PC-9 (cell line): ENCODE results near the gene NHLRC1. TPM values are rescaled to one million over a fixed set of nuclear protein-coding genes. Genes with fewer than 3 reads are reported as not detected.

Experiments
- BruUV-seq: library from RNA; stranded (reverse); fragments of 400-500 nt; replicated peaks from 2 replicates; lab custom pipeline; 2021; lab: Mats Ljungman, UMichigan
- CTCF ChIA-PET: fragments of 300-600 bp; sonication (Branson Sonifier 250); formaldehyde crosslinking; loops from one replicate; lab custom pipeline; 2022; ENCODE audit warnings: antibody characterized with exemption; lab: Charles Lee
- POLR2A ChIA-PET: fragments of 300-600 bp; sonication (Branson Sonifier 250); formaldehyde crosslinking; loops from one replicate; lab custom pipeline; 2022; ENCODE audit warnings: antibody characterized with exemption; ENCODE audit not compliant: unreplicated experiment; lab: Charles Lee
- DNase-seq, 2 experiments: peaks; one replicate each; pipeline versions ENCODE4 v3.0.0 to v3.0.0-alpha.2; 2015 to 2022; ENCODE audit warnings: mixed read lengths in 1 of 2
- H2AFZ ChIP-seq: fragments of 200-600 bp; sonication (generic); 2 replicates; pipeline ENCODE4 v1.8.1; 2017; ENCODE audit warnings: antibody characterized with exemption
- H3F3A ChIP-seq: fragments of 200-600 bp; sonication (generic); 2 replicates; pipeline ENCODE4 v1.8.1; 2017; ENCODE audit warnings: antibody characterized with exemption, mild to moderate bottlenecking, low read depth; ENCODE audit not compliant: insufficient read depth
- H3K27ac ChIP-seq: fragments of 200-600 bp; sonication (generic); 2 replicates; pipeline ENCODE4 v1.6.1; 2016; ENCODE audit warnings: mixed run types
- H3K27me3 ChIP-seq: fragments of 200-600 bp; sonication (generic); 2 replicates; pipeline ENCODE4 v1.6.1; 2016; ENCODE audit warnings: low read depth, mixed run types; ENCODE audit not compliant: insufficient read depth
- H3K36me3 ChIP-seq: fragments of 200-600 bp; sonication (generic); 2 replicates; pipeline ENCODE4 v1.6.1; 2016; ENCODE audit warnings: low read depth, mixed run types
- H3K4me1 ChIP-seq: fragments of 200-600 bp; sonication (generic); replicated peaks from 2 replicates; pipeline ENCODE4 v1.6.1; 2016; ENCODE audit warnings: mixed run types; ENCODE audit not compliant: insufficient read depth
- H3K4me2 ChIP-seq: fragments of 200-600 bp; sonication (generic); 2 replicates; pipeline ENCODE4 v1.6.1; 2017; ENCODE audit warnings: mixed run types
- H3K4me3 ChIP-seq: fragments of 200-600 bp; sonication (generic); 2 replicates; pipeline ENCODE4 v1.6.1; 2016; ENCODE audit warnings: mixed run types
- H3K79me2 ChIP-seq: fragments of 200-600 bp; sonication (generic); 2 replicates; pipeline ENCODE4 v1.6.1; 2017; ENCODE audit warnings: low read depth, mixed run types
- H3K9me2 ChIP-seq: fragments of 200-600 bp; sonication (generic); 2 replicates; pipeline ENCODE4 v1.8.1; 2017; ENCODE audit warnings: mild to moderate bottlenecking; ENCODE audit not compliant: insufficient read depth
- H3K9me3 ChIP-seq: fragments of 200-600 bp; sonication (generic); 2 replicates; pipeline ENCODE4 v1.8.1; 2016; ENCODE audit warnings: low read depth; ENCODE audit not compliant: insufficient read depth
- H4K20me1 ChIP-seq: fragments of 200-600 bp; sonication (generic); 2 replicates; pipeline ENCODE4 v1.8.1; 2017; ENCODE audit not compliant: insufficient read depth
- EZH2 ChIP-seq: fragments of 200-600 bp; sonication (generic); IDR thresholded peaks from 2 replicates; pipeline ENCODE4 v1.8.0; 2017; ENCODE audit warnings: antibody characterized with exemption, low read depth
- intact Hi-C: fragments of 100-400 bp; cut with micrococcal nuclease; formaldehyde crosslinking; loops from one replicate; pipeline ENCODE4 v1.10.0; 2022; ENCODE audit not compliant: unreplicated experiment
- total RNA-seq: library from RNA; stranded (reverse); gene quantifications from 2 replicates; pipeline ENCODE4 v1.2.3, GENCODE V29; 2021
- TF ChIP-seq, protein P1 (sequence below): fragments of 200-600 bp; sonication (generic); conservative IDR thresholded peaks from 2 replicates; pipeline ENCODE4 v1.6.1; 2017; ENCODE audit warnings: mixed run types, antibody characterized with exemption, mild to moderate bottlenecking, moderate library complexity

Gene NHLRC1
- total RNA-seq, 1 experiment from 2014 or later: 1.0 TPM

DNA sequence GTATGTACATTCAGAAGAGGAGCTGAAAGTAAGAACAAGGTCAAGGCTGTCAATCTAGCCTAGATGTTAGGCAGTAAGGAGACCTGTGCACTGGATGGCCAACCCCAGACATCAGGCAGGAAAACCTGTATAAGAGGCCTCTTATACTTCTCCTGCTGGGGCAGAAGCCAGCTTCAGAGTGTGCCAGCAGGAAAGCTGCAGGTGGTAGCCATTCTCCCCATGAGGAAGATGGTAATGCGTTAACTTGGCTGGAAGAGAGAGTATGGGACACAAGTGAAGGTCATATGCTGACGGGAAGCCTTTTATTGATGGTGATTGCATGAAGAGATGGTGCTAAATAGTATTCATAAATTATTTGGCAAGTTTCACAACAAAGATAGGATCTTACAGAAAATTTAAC is 20.6 kb downstream of the NHLRC1 start:
- H3K9me3 ChIP-seq: no peaks in the 10 kb centered on the region
- no peaks in the 10 kb centered on the region for H4K20me1 ChIP-seq
- H3K36me3 ChIP-seq: no peaks in the 10 kb centered on the region
- DNase-seq: no peak
- TF ChIP-seq, protein P1, sequence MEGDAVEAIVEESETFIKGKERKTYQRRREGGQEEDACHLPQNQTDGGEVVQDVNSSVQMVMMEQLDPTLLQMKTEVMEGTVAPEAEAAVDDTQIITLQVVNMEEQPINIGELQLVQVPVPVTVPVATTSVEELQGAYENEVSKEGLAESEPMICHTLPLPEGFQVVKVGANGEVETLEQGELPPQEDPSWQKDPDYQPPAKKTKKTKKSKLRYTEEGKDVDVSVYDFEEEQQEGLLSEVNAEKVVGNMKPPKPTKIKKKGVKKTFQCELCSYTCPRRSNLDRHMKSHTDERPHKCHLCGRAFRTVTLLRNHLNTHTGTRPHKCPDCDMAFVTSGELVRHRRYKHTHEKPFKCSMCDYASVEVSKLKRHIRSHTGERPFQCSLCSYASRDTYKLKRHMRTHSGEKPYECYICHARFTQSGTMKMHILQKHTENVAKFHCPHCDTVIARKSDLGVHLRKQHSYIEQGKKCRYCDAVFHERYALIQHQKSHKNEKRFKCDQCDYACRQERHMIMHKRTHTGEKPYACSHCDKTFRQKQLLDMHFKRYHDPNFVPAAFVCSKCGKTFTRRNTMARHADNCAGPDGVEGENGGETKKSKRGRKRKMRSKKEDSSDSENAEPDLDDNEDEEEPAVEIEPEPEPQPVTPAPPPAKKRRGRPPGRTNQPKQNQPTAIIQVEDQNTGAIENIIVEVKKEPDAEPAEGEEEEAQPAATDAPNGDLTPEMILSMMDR: no peak
- no peak for TF ChIP-seq EZH2
- ChIA-PET CTCF (no interaction called here), POLR2A (interaction anchor here (0.7 kb wide), 1 partner anchor 1719 kb away, joined by 5 read pairs; no protein-coding TSS in a partner anchor)
- H3K27me3 ChIP-seq: no peaks in the 10 kb centered on the region
- no peaks in the 10 kb centered on the region for H3K9me2 ChIP-seq
- H3K27ac ChIP-seq: no peak overlapping the region
- H3K4me1 ChIP-seq: peaks cover 5% of the 10 kb centered on the region; the same call in 1 of the 2 replicates
- H3K79me2 ChIP-seq: no peaks in the 10 kb centered on the region
- no peaks in the 10 kb centered on the region for H3F3A ChIP-seq
- no peak overlapping the region for H3K4me2 ChIP-seq
- no peak overlapping the region for H2AFZ ChIP-seq
- H3K4me3 ChIP-seq: no peak overlapping the region
- intact Hi-C loops: no loop called here
- BruUV-seq: no TSS peak

DNA sequence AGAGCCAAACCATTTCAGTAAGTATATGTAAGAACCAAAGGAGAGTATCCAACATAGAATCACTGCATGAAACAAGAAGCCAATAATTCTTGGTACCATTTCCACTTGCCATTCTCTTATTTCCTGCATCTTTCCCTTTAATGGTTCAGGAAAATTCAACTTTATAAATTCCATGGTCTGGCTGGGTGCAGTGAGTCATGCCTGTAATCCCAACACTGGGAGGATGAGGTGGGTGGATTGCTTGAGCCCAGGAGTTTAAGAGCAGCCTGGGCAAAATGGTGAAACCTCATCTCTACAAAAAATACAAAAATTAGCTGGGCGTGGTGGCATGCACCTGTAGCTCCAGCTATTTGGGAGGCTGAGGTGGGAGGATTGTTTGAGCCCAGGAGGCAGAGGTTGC is 21.2 kb downstream of the NHLRC1 start:
- no peak overlapping the region for H3K27ac ChIP-seq
- TF ChIP-seq, protein P1: no peak
- TF ChIP-seq EZH2: no peak
- no peaks in the 10 kb centered on the region for H3K9me3 ChIP-seq
- no peak overlapping the region for H3K4me3 ChIP-seq
- no peaks in the 10 kb centered on the region for H3K36me3 ChIP-seq
- no peak overlapping the region for H2AFZ ChIP-seq
- intact Hi-C loops: no loop called here
- ChIA-PET CTCF (interaction anchor here (1.6 kb wide), 1 partner anchor 21 kb away, joined by 6 read pairs; the partner anchor contains the start of gene NHLRC1), POLR2A (interaction anchor here (0.7 kb wide), 1 partner anchor 1718 kb away, joined by 5 read pairs; no protein-coding TSS in a partner anchor)
- peaks cover 5% of the 10 kb centered on the region; the same call in 1 of the 2 replicates for H3K4me1 ChIP-seq
- H3K4me2 ChIP-seq: no peak overlapping the region
- H3K79me2 ChIP-seq: no peaks in the 10 kb centered on the region
- no TSS peak for BruUV-seq
- H4K20me1 ChIP-seq: no peaks in the 10 kb centered on the region
- no peaks in the 10 kb centered on the region for H3K27me3 ChIP-seq
- H3K9me2 ChIP-seq: no peaks in the 10 kb centered on the region
- no peak for DNase-seq
- H3F3A ChIP-seq: no peaks in the 10 kb centered on the region

DNA sequence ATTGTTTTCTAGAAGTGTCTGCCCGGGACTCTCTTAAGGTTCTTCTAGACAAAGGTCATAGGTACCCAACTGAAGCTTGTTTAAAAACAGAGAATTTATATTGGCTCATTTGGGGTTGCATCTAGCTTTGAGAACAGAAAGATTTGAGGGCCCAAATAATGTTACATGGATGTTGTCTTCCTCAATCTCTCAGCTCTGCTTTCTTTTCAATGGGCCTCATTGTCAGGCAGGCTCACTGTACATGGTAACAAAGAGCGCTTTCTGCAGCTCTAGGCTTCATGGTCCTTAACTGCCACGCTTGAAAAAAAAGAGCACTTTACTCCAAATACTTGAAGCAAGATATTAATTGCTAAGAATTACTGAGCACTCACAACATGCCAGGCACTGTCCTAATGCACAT is 22.2 kb downstream of the NHLRC1 start:
- no peak overlapping the region for H3K4me3 ChIP-seq
- DNase-seq: no peak
- CTCF ChIA-PET: interaction anchor here (1.6 kb wide), 1 partner anchor 22 kb away, joined by 6 read pairs; the partner anchor contains the start of gene NHLRC1

More for the DNA sequence above, 22.2 kb downstream of the NHLRC1 start:
- no peaks in the 10 kb centered on the region for H3K27me3 ChIP-seq
- BruUV-seq: no TSS peak
- no peaks in the 10 kb centered on the region for H3F3A ChIP-seq
- TF ChIP-seq, protein P1: no peak
- no peak for TF ChIP-seq EZH2
- no peaks in the 10 kb centered on the region for H3K9me2 ChIP-seq
- no peak overlapping the region for H3K4me2 ChIP-seq
- no peaks in the 10 kb centered on the region for H4K20me1 ChIP-seq
- H3K9me3 ChIP-seq: no peaks in the 10 kb centered on the region
- H3K36me3 ChIP-seq: no peaks in the 10 kb centered on the region
- H2AFZ ChIP-seq: no peak overlapping the region
- H3K4me1 ChIP-seq: peaks cover 5% of the 10 kb centered on the region; the same call in 1 of the 2 replicates
- no peak overlapping the region for H3K27ac ChIP-seq
- no peaks in the 10 kb centered on the region for H3K79me2 ChIP-seq
- intact Hi-C loops: no loop called here
- POLR2A ChIA-PET: interaction anchor here (0.6 kb wide), 1 partner anchor 1451 kb away, joined by 7 read pairs; no protein-coding TSS in a partner anchor
